DOHH2 (cell line): Measurements from ENCODE around the gene CADPS2.

ENCODE experiments used
- EZH2phosphoT487 ChIP-seq: fragments of 200-600 bp; sonication (generic); IDR thresholded peaks from 2 replicates; pipeline ENCODE4 v1.6.1; 2017; ENCODE audit warnings: borderline replicate concordance, mild to moderate bottlenecking, antibody characterized with exemption, low read length, moderate library complexity, mixed read lengths
- TF ChIP-seq, protein P1 (sequence below): fragments of 200-600 bp; sonication (generic); IDR thresholded peaks from one replicate; pipeline ENCODE4 v1.5.1; 2014; ENCODE audit warnings: antibody characterized with exemption, mild to moderate bottlenecking, low read depth, low read length; ENCODE audit not compliant: poor library complexity, severe bottlenecking

DNA sequence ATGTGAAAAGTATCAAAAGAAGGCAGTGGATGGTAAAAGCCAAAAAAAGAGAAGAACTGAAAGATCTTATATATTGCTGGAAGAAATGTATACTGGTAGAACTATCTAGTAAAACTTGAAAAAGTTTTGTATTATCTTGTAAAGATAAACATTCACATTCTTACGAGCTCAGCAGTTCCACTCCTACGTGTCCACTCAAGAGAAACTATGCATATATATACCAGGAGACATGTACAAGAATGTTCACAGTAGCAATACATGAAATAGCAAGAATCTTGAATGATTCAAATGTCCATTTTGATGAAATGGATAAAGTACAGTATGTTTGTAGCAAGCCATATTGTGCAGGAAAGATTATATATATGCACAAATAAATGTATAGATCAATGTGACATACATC is 342.4 kb downstream of the CADPS2 start:
- TF ChIP-seq, protein P1, sequence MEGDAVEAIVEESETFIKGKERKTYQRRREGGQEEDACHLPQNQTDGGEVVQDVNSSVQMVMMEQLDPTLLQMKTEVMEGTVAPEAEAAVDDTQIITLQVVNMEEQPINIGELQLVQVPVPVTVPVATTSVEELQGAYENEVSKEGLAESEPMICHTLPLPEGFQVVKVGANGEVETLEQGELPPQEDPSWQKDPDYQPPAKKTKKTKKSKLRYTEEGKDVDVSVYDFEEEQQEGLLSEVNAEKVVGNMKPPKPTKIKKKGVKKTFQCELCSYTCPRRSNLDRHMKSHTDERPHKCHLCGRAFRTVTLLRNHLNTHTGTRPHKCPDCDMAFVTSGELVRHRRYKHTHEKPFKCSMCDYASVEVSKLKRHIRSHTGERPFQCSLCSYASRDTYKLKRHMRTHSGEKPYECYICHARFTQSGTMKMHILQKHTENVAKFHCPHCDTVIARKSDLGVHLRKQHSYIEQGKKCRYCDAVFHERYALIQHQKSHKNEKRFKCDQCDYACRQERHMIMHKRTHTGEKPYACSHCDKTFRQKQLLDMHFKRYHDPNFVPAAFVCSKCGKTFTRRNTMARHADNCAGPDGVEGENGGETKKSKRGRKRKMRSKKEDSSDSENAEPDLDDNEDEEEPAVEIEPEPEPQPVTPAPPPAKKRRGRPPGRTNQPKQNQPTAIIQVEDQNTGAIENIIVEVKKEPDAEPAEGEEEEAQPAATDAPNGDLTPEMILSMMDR: no peak
- no peak for TF ChIP-seq EZH2phosphoT487
